Neural progenitor cell (in vitro differentiated cells): ENCODE results near the gene EFCAB6. TPM values are rescaled to one million over a fixed set of nuclear protein-coding genes. Genes with fewer than 3 reads are reported as not detected.

Experiments
- DNase-seq: peaks from one replicate; pipeline ENCODE4 v3.0.0-alpha.2; 2016; ENCODE audit warnings: low spot score
- H2AFZ ChIP-seq: fragments of 200-600 bp; sonication (generic); replicated peaks from 2 replicates; pipeline ENCODE4 v1.6.1; 2016; ENCODE audit warnings: antibody characterized with exemption
- H3F3A ChIP-seq: fragments of 200-600 bp; sonication (generic); 2 replicates; pipeline ENCODE4 v1.6.1; 2016; ENCODE audit warnings: antibody characterized with exemption, low read depth
- H3K27ac ChIP-seq: fragments of 200-600 bp; sonication (generic); 2 replicates; pipeline ENCODE4 v1.5.1; 2016; ENCODE audit warnings: mild to moderate bottlenecking
- H3K27me3 ChIP-seq: fragments of 200-600 bp; sonication (generic); 2 replicates; pipeline ENCODE4 v1.6.1; 2016; ENCODE audit warnings: mild to moderate bottlenecking, moderate library complexity
- H3K36me3 ChIP-seq: fragments of 200-600 bp; sonication (generic); 2 replicates; pipeline ENCODE4 v1.5.1; 2016
- H3K4me1 ChIP-seq: fragments of 200-600 bp; sonication (generic); 2 replicates; pipeline ENCODE4 v1.6.1; 2016; ENCODE audit warnings: mixed run types
- H3K4me2 ChIP-seq: fragments of 200-600 bp; sonication (generic); 2 replicates; pipeline ENCODE4 v1.6.1; 2016
- H3K4me3 ChIP-seq: fragments of 200-600 bp; sonication (generic); 2 replicates; pipeline ENCODE4 v1.5.1; 2016
- H3K79me2 ChIP-seq: fragments of 200-600 bp; sonication (generic); 2 replicates; pipeline ENCODE4 v1.6.1; 2016; ENCODE audit warnings: low read depth
- H3K9ac ChIP-seq: fragments of 200-600 bp; sonication (generic); 2 replicates; pipeline ENCODE4 v1.6.1; 2016
- H3K9me3 ChIP-seq: fragments of 200-600 bp; sonication (generic); 2 replicates; pipeline ENCODE4 v1.5.1; 2016; ENCODE audit warnings: low read depth
- H4K20me1 ChIP-seq: fragments of 200-600 bp; sonication (generic); 2 replicates; pipeline ENCODE4 v1.6.1; 2016; ENCODE audit warnings: low read depth
- H3K27ac Mint-ChIP-seq: 3 replicates; pipeline ENCODE4 v1.8.0; 2021; ENCODE audit warnings: mixed read lengths
- H3K27me3 Mint-ChIP-seq: 2 replicates; pipeline ENCODE4 v1.8.0; 2022; ENCODE audit warnings: low read depth, mild to moderate bottlenecking, inconsistent platforms, moderate library complexity, mixed read lengths; ENCODE audit not compliant: insufficient read depth
- H3K36me3 Mint-ChIP-seq: 3 replicates; pipeline ENCODE4 v1.8.0; 2021; ENCODE audit warnings: mixed read lengths
- H3K4me1 Mint-ChIP-seq: 3 replicates; pipeline ENCODE4 v1.8.0; 2021; ENCODE audit warnings: mixed read lengths
- H3K4me3 Mint-ChIP-seq: 3 replicates; pipeline ENCODE4 v1.8.0; 2021; ENCODE audit warnings: mild to moderate bottlenecking, moderate library complexity, mixed read lengths
- H3K9me3 Mint-ChIP-seq: 3 replicates; pipeline ENCODE4 v1.8.0; 2020; ENCODE audit warnings: mixed read lengths
- CTCF ChIP-seq: fragments of 200-600 bp; sonication (generic); IDR thresholded peaks from 2 replicates; pipeline ENCODE4 v1.5.1; 2017; ENCODE audit warnings: antibody characterized with exemption, mild to moderate bottlenecking
- EZH2 ChIP-seq: fragments of 200-600 bp; sonication (generic); IDR thresholded peaks from 2 replicates; pipeline ENCODE4 v1.6.1; 2017; ENCODE audit warnings: antibody characterized with exemption, mild to moderate bottlenecking, moderate library complexity
- EZH2phosphoT487 ChIP-seq: fragments of 200-600 bp; sonication (generic); IDR thresholded peaks from 2 replicates; pipeline ENCODE4 v1.6.1; 2017; ENCODE audit warnings: antibody characterized with exemption
- total RNA-seq: library from RNA; depleted of rRNA; stranded (reverse); fragments of >200 nt; gene quantifications from 2 replicates; pipeline ENCODE4 v1.2.3, GENCODE V29; 2015; ENCODE audit warnings: low replicate concordance

The EFCAB6 gene
- total RNA-seq, 1 donor from 2014 or later: 4.9 TPM

GRCh38 chr22:43726964-43727543 is 85.1 kb downstream of the EFCAB6 start:
- H3K36me3 Mint-ChIP-seq: no peaks in the 10 kb centered on the region
- peaks cover 3% of the 10 kb centered on the region for H3K27me3 Mint-ChIP-seq
- Histone ChIP-seq H3F3A (no peaks in the 10 kb centered on the region), H3K9me3 (no peaks in the 10 kb centered on the region), H3K9ac (no peak overlapping the region), H3K27me3 (no peaks in the 10 kb centered on the region), H3K36me3 (no peaks in the 10 kb centered on the region), H3K4me1 (no peaks in the 10 kb centered on the region), H2AFZ (no peak overlapping the region), H4K20me1 (no peaks in the 10 kb centered on the region), H3K4me2 (no peak overlapping the region), H3K27ac (no peak overlapping the region), H3K4me3 (no peak overlapping the region), H3K79me2 (no peaks in the 10 kb centered on the region)
- H3K4me3 Mint-ChIP-seq: no peak overlapping the region
- no peak overlapping the region for H3K27ac Mint-ChIP-seq
- H3K9me3 Mint-ChIP-seq: no peaks in the 10 kb centered on the region
- H3K4me1 Mint-ChIP-seq: peaks cover 3% of the 10 kb centered on the region
- no peak for TF ChIP-seq EZH2phosphoT487
- no peak for TF ChIP-seq CTCF
- no peak for DNase-seq

GRCh38 chr22:43726322-43726721 is 85.8 kb downstream of the EFCAB6 start:
- Histone ChIP-seq H2AFZ (no peak overlapping the region), H3K4me1 (no peaks in the 10 kb centered on the region), H3K27me3 (no peaks in the 10 kb centered on the region), H3K9ac (no peak overlapping the region), H3K9me3 (no peaks in the 10 kb centered on the region), H3K27ac (no peak overlapping the region), H3K4me3 (no peak overlapping the region), H4K20me1 (no peaks in the 10 kb centered on the region), H3F3A (no peaks in the 10 kb centered on the region), H3K4me2 (no peak overlapping the region), H3K36me3 (no peaks in the 10 kb centered on the region), H3K79me2 (no peaks in the 10 kb centered on the region)
- no peak overlapping the region for H3K27ac Mint-ChIP-seq
- no peaks in the 10 kb centered on the region for H3K9me3 Mint-ChIP-seq
- no peak overlapping the region for H3K4me3 Mint-ChIP-seq
- no peaks in the 10 kb centered on the region for H3K36me3 Mint-ChIP-seq
- DNase-seq: no peak
- peaks cover 3% of the 10 kb centered on the region for H3K4me1 Mint-ChIP-seq
- TF ChIP-seq CTCF (no peak), EZH2phosphoT487 (no peak), EZH2 (no peak)
- peaks cover 3% of the 10 kb centered on the region for H3K27me3 Mint-ChIP-seq

- H3K27me3 Mint-ChIP-seq: no peaks in the 10 kb centered on the region
- Histone ChIP-seq H3K4me1 (no peaks in the 10 kb centered on the region), H3K4me3 (no peak overlapping the region), H2AFZ (no peak overlapping the region), H3K4me2 (no peak overlapping the region), H3K27me3 (no peaks in the 10 kb centered on the region), H3K9ac (no peak overlapping the region), H3K27ac (no peak overlapping the region), H3F3A (no peaks in the 10 kb centered on the region), H3K79me2 (no peaks in the 10 kb centered on the region), H4K20me1 (no peaks in the 10 kb centered on the region), H3K9me3 (no peaks in the 10 kb centered on the region), H3K36me3 (no peaks in the 10 kb centered on the region)
- H3K9me3 Mint-ChIP-seq: no peaks in the 10 kb centered on the region
- no peak overlapping the region for H3K27ac Mint-ChIP-seq
- peaks cover 3% of the 10 kb centered on the region for H3K4me1 Mint-ChIP-seq
- DNase-seq: no peak
- TF ChIP-seq CTCF (no peak), EZH2phosphoT487 (no peak), EZH2 (no peak)
- H3K4me3 Mint-ChIP-seq: no peak overlapping the region
- H3K36me3 Mint-ChIP-seq: no peaks in the 10 kb centered on the region
Measured at GRCh38 chr22:43723816-43724215, 88.3 kb downstream of the EFCAB6 start.
